Mammary epithelial cell (primary cell): ENCODE results near the gene WDR55.

Experiments
- EZH2 ChIP-seq: IDR thresholded peaks from 2 replicates; pipeline ENCODE4 v1.6.1; 2012; ENCODE audit warnings: low read length, inconsistent platforms, borderline replicate concordance
- TF ChIP-seq, protein P1 (sequence below), 2 donors: IDR thresholded peaks in 1 of 2; conservative IDR thresholded peaks in 1 of 2; 2 replicates each; pipeline ENCODE4 v1.5.1; 2011 to 2012; ENCODE audit warnings: inconsistent platforms in 2 of 2, low read length in 2 of 2, mild to moderate bottlenecking in 2 of 2, control low read depth in 1 of 2, low read depth in 1 of 2; ENCODE audit not compliant: insufficient read depth in 1 of 2; ENCODE audit errors: extremely low read depth in 1 of 2

DNA sequence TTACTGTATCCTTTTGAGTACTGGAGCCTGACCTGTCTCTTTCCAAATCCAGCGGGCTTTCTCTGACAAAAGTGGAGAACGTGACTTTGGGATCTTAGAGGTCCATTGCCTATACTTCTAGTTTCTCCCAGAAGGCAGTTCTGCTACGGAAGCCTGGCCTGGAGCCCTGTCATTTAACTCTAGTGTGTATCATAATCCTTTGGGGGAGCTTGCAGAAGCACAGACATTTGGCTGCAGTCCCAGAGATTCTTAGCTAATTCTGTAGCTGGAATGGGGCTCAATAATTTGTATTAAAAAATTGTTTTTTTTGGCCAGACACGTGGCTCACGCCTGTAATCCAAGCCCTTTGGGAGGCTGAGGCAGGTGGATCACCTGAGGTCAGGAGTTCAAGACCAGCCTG is 29.6 kb downstream of the WDR55 start:
- TF ChIP-seq, protein P1, sequence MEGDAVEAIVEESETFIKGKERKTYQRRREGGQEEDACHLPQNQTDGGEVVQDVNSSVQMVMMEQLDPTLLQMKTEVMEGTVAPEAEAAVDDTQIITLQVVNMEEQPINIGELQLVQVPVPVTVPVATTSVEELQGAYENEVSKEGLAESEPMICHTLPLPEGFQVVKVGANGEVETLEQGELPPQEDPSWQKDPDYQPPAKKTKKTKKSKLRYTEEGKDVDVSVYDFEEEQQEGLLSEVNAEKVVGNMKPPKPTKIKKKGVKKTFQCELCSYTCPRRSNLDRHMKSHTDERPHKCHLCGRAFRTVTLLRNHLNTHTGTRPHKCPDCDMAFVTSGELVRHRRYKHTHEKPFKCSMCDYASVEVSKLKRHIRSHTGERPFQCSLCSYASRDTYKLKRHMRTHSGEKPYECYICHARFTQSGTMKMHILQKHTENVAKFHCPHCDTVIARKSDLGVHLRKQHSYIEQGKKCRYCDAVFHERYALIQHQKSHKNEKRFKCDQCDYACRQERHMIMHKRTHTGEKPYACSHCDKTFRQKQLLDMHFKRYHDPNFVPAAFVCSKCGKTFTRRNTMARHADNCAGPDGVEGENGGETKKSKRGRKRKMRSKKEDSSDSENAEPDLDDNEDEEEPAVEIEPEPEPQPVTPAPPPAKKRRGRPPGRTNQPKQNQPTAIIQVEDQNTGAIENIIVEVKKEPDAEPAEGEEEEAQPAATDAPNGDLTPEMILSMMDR (conservative IDR thresholded peaks at IDR 0.05 in 1 of 2, IDR thresholded peaks at IDR 0.05 in 1 of 2; ENCODE audit: extremely low read depth in 1 of 2, insufficient read depth in 1 of 2, low read depth in 1 of 2, low read length in 2 of 2): no peak
- no peak for TF ChIP-seq EZH2
